RWPE1 (cell line): Measurements from ENCODE around the gene MTSS2.
"Not testable (repeated sequence)": the region's sequence is repeated elsewhere in the genome, so short reads cannot be mapped to it uniquely, and the experiment has no call there.

ENCODE experiments used
- CTCF ChIA-PET: fragments of 350-600 bp; sonication (Branson Sonifier 250); formaldehyde crosslinking; extraction: SDS; loops from one replicate; lab custom pipeline; 2021; lab: Yijun Ruan, JAX
- POLR2A ChIA-PET: fragments of 400-600 bp; formaldehyde crosslinking; extraction: SDS; loops from one replicate; lab custom pipeline; 2020; ENCODE audit warnings: antibody characterized with exemption; ENCODE audit not compliant: low non-redundant PET; lab: Yijun Ruan, JAX
- DNase-seq: peaks from one replicate; pipeline ENCODE4 v3.0.0; 2012; ENCODE audit warnings: low spot score
- H3K27ac ChIP-seq: fragments of 450-650 bp; 2 replicates; pipeline ENCODE4 v1.5.1; 2017
- CTCF ChIP-seq: fragments of 450-650 bp; conservative IDR thresholded peaks from 2 replicates; pipeline ENCODE4 v1.5.1; 2017; ENCODE audit warnings: low read depth, mild to moderate bottlenecking

Gene MTSS2

GRCh38 chr16:70644763-70645597, 40.9 kb downstream of the MTSS2 start:
- POLR2A ChIA-PET: no interaction called here
- CTCF ChIA-PET: no interaction called here
- H3K27ac ChIP-seq: no peak overlapping the region
- no peak for DNase-seq
- no peak for TF ChIP-seq CTCF

GRCh38 chr16:70643264-70643663, 42.6 kb downstream of the MTSS2 start:
- H3K27ac ChIP-seq, CTCF ChIA-PET, DNase-seq, POLR2A ChIA-PET: not testable (repeated sequence)

GRCh38 chr16:70642633-70643032, 43.2 kb downstream of the MTSS2 start:
- POLR2A ChIA-PET: no interaction called here
- TF ChIP-seq CTCF: no peak
- DNase-seq: no peak
- no peak overlapping the region for H3K27ac ChIP-seq
- CTCF ChIA-PET: no interaction called here

DNA sequence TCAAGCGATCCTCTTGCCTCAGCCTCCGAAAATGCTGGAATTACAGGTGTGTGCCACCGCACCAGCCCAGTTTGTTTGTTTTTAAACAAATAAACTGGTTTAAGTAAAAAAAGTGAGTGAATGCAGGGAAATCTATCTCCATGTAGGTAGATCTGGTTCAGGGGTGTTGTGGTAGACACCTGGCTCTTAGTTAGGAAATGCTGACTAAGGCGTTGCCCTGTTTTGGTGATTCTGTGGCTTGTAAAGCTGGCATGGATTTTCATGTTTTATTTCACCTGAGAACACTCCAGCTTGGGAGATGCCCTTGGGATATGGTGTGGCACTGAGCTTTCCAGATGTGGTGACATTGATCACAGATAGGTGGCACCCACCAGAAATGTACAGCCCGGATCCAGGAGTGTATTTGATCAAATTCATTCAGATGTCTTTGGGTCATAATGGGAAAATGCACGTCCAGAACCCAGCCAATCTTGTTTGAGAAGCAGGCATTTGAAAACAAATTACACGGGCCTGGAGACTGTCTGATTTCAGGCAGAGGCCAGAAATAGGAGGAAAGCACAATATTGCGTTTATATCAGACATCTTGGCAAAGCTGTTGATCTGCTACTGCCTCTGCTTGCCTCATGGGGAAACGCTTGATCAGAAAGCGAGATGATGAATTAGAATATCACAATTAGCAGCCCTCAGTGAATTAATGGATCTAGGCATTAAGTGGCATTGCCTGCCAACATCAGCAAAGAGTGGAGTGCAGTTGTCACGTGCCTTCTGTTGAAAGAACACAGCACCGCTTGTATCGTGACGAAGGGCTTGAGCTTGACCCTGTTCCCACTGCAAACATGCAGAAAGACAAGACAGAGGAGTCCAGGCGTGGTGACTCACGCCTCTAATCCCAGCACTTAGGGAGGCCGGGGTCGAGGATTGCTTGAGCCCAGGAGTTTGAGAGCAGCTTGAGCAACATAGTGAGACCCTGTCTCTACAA, 46.8 kb downstream of the MTSS2 start:
- no peak for DNase-seq
- no peak overlapping the region for H3K27ac ChIP-seq
- no peak for TF ChIP-seq CTCF
- ChIA-PET CTCF (interaction anchor here (0.6 kb wide), 1 partner anchor 16 kb away, joined by 3 read pairs; no protein-coding TSS in a partner anchor), POLR2A (no interaction called here)
